Lower lobe of right lung (tissue), 2 donors: ENCODE measurements around the gene APOL2. TPM values are rescaled to one million over a fixed set of nuclear protein-coding genes. Genes with fewer than 3 reads are reported as not detected.

Experiments
- ATAC-seq, 2 donors: fragments of 200-7000 bp; cut with Tn5 transposase; one replicate each; pipeline ENCODE4 v1.9.1; 2020 to 2022; ENCODE audit warnings: mild to moderate bottlenecking in 2 of 2, moderate library complexity in 2 of 2
- DNase-seq: peaks from one replicate; pipeline ENCODE4 v3.0.0-alpha.2; 2020
- H3K27ac ChIP-seq: fragments of 200-600 bp; one replicate; pipeline ENCODE4 v1.8.0; 2022
- H3K27me3 ChIP-seq: fragments of 200-600 bp; one replicate; pipeline ENCODE4 v1.8.0; 2022; ENCODE audit warnings: low read depth
- H3K36me3 ChIP-seq: fragments of 200-600 bp; one replicate; pipeline ENCODE4 v1.8.0; 2022; ENCODE audit warnings: mild to moderate bottlenecking
- H3K4me1 ChIP-seq: fragments of 200-600 bp; one replicate; pipeline ENCODE4 v1.8.0; 2022
- H3K4me3 ChIP-seq: fragments of 200-600 bp; one replicate; pipeline ENCODE4 v1.8.0; 2022; ENCODE audit warnings: mild to moderate bottlenecking
- H3K9me3 ChIP-seq: fragments of 200-600 bp; one replicate; pipeline ENCODE4 v1.8.0; 2022
- intact Hi-C: fragments of 100-400 bp; cut with DNase I; formaldehyde crosslinking; loops from one replicate; pipeline ENCODE4 v1.11.0; 2022
- microRNA-seq: library from miRNA; unstranded; fragments of <30 nt; microRNA quantifications from one replicate; pipeline ENCODE4 v1.2.0, GENCODE V29; 2020; ENCODE audit warnings: borderline number of aligned reads
- total RNA-seq: library from RNA; stranded (reverse); fragmentation: NEBNext Ultra II Directional; extraction: Animal tissue kit (Norgen Biotek cat#: 25700); gene quantifications from one replicate; pipeline ENCODE4 v1.2.1, GENCODE V29; 2021
- TF ChIP-seq, protein P1 (sequence below): fragments of 200-600 bp; IDR thresholded peaks from one replicate; pipeline ENCODE4 v1.8.0; 2022; ENCODE audit warnings: antibody characterized with exemption, mild to moderate bottlenecking
- donor health status: DM: no; HTN: yes; CAD: no; lungs with severe emphysema.

Gene APOL2
- total RNA-seq, 1 donor from 2014 or later, result 56.0 TPM

DNA sequence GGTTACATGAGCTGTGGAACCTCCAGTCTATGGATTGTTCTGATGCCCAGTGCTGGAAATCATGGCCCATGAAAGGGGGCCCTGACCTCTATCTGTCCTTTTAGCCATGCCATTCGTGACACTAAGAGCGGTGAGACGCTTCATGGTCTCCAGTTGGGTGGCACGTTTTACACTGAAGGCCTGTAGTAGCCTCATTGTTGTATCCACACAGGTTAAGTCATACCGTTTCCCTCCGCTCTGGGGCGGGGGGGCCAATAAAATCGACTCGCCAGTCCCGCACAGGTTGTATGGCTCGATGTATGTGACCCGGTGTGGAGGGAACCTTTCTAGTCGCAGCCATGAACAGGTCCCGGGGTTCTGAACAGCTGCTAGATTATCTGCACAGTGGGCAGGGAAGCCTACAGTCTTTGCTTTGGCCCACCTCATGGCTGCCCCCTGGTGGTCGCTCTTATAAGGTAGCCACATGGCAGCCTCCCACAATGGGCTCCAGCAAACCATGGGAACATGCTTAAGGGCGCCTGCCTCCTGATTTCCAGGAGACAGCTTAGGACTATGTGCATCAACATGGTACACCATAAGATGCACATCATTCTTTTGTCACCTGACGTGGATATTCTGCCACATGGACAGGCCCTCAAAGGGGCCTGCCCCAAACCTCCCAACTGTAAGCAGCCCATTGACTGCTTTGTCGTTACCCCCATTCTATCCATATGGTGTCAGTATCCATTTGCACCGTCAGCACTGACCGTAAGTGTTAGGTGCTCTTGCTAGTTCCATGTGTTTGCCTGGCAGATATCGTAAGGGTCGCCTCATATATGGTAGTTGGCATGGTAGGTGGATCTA lies 59.1 kb downstream of the APOL2 start:
- no peaks in the 10 kb centered on the region for H3K9me3 ChIP-seq
- intact Hi-C loops, result loop anchor here (5.0 kb wide), 1 partner anchor 38 kb away; no protein-coding TSS in a partner anchor
- H3K4me3 ChIP-seq, result no peak overlapping the region
- H3K36me3 ChIP-seq, result no peaks in the 10 kb centered on the region
- no peak overlapping the region for H3K27ac ChIP-seq
- DNase-seq (peak; percentile 90), ATAC-seq (peak; percentile 96)
- H3K27me3 ChIP-seq, result no peaks in the 10 kb centered on the region
- H3K4me1 ChIP-seq, result peaks cover 11% of the 10 kb centered on the region
- TF ChIP-seq, protein P1, sequence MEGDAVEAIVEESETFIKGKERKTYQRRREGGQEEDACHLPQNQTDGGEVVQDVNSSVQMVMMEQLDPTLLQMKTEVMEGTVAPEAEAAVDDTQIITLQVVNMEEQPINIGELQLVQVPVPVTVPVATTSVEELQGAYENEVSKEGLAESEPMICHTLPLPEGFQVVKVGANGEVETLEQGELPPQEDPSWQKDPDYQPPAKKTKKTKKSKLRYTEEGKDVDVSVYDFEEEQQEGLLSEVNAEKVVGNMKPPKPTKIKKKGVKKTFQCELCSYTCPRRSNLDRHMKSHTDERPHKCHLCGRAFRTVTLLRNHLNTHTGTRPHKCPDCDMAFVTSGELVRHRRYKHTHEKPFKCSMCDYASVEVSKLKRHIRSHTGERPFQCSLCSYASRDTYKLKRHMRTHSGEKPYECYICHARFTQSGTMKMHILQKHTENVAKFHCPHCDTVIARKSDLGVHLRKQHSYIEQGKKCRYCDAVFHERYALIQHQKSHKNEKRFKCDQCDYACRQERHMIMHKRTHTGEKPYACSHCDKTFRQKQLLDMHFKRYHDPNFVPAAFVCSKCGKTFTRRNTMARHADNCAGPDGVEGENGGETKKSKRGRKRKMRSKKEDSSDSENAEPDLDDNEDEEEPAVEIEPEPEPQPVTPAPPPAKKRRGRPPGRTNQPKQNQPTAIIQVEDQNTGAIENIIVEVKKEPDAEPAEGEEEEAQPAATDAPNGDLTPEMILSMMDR, result peak; percentile 93

GRCh38 chr22:36177160-36177559 lies 62.2 kb downstream of the APOL2 start:
- ATAC-seq, result no peak
- H3K27me3 ChIP-seq, result no peaks in the 10 kb centered on the region
- no peaks in the 10 kb centered on the region for H3K9me3 ChIP-seq
- DNase-seq, result no peak
- peaks cover 11% of the 10 kb centered on the region for H3K4me1 ChIP-seq
- no peak overlapping the region for H3K4me3 ChIP-seq
- no peak overlapping the region for H3K27ac ChIP-seq
- intact Hi-C loops, result no loop called here
- no peaks in the 10 kb centered on the region for H3K36me3 ChIP-seq
- TF ChIP-seq, protein P1, result no peak

Small RNA genes within 50 kb of the gene (microRNA-seq; reads per million reads assigned to microRNA genes)
- not detected for gene MIR6819

Other genes starting within 250 kb of the APOL2 start
- 50.1 TPM for gene RBFOX2, start 210.7 kb downstream of the APOL2 start, total RNA-seq
- gene APOL3, start 78.8 kb downstream of the APOL2 start, total RNA-seq, result 77.0 TPM
- 29.0 TPM for gene APOL4, start 37.7 kb downstream of the APOL2 start, total RNA-seq
- 85.8 TPM for gene APOL1, start 13.6 kb upstream of the APOL2 start, total RNA-seq
- 659 TPM for gene MYH9, start 148.4 kb upstream of the APOL2 start, total RNA-seq
- 56.4 TPM for gene TXN2, start 242.1 kb upstream of the APOL2 start, total RNA-seq